Neural cell (in vitro differentiated cells): ENCODE data around the gene HHATL. TPM values are rescaled to one million over a fixed set of nuclear protein-coding genes. Genes with fewer than 3 reads are reported as not detected.

Experiments
- H2AFZ ChIP-seq: fragments of 200-600, 300-800 bp; sonication (generic), shearing (Covaris generic); 2 replicates; pipeline ENCODE4 v1.6.0; 2014; ENCODE audit warnings: low read depth, mild to moderate bottlenecking, antibody characterized with exemption, low read length, moderate library complexity
- H3F3A ChIP-seq: fragments of 200-600 bp; shearing (Covaris generic); 2 replicates; pipeline ENCODE4 v1.6.1; 2016; ENCODE audit warnings: mild to moderate bottlenecking, moderate library complexity, mixed read lengths, antibody characterized with exemption, low read length; ENCODE audit not compliant: insufficient read depth, poor library complexity, severe bottlenecking
- H3K27ac ChIP-seq: fragments of 200-600, 300-800 bp; sonication (generic), shearing (Covaris generic); 2 replicates; pipeline ENCODE4 v1.5.1; 2014; ENCODE audit warnings: mild to moderate bottlenecking, low read length, moderate library complexity
- H3K27me3 ChIP-seq: fragments of 300-800, 200-600 bp; sonication (generic), shearing (Covaris generic); 2 replicates; pipeline ENCODE4 v1.6.0; 2014; ENCODE audit warnings: mild to moderate bottlenecking, low read depth, low read length, moderate library complexity; ENCODE audit not compliant: insufficient read depth
- H3K36me3 ChIP-seq: fragments of 300-800, 200-600 bp; sonication (generic), shearing (Covaris generic); 2 replicates; pipeline ENCODE4 v1.5.1; 2014; ENCODE audit warnings: mild to moderate bottlenecking, antibody characterized with exemption, low read length, moderate library complexity; ENCODE audit not compliant: insufficient read depth
- H3K4me2 ChIP-seq: fragments of 300-800, 200-600 bp; sonication (generic), shearing (Covaris generic); 2 replicates; pipeline ENCODE4 v1.6.0; 2014; ENCODE audit warnings: mild to moderate bottlenecking, low read length
- H3K4me3 ChIP-seq: fragments of 300-800, 200-600 bp; sonication (generic), shearing (Covaris generic); 2 replicates; pipeline ENCODE4 v1.5.1; 2014; ENCODE audit warnings: mild to moderate bottlenecking, low read length, moderate library complexity
- H3K79me2 ChIP-seq: fragments of 200-600 bp; shearing (Covaris generic); replicated peaks from 2 replicates; pipeline ENCODE4 v1.6.0; 2014; ENCODE audit warnings: mild to moderate bottlenecking, low read length, moderate library complexity; ENCODE audit not compliant: insufficient read depth
- H3K9ac ChIP-seq: fragments of 300-800, 200-600 bp; sonication (generic), shearing (Covaris generic); 2 replicates; pipeline ENCODE4 v1.6.1; 2016; ENCODE audit warnings: mild to moderate bottlenecking, low read length, mixed read lengths
- H3K9me2 ChIP-seq: fragments of 200-600 bp; shearing (Covaris generic); 2 replicates; pipeline ENCODE4 v1.6.1; 2016; ENCODE audit warnings: mild to moderate bottlenecking, low read length, mixed read lengths; ENCODE audit not compliant: insufficient read depth
- H3K9me3 ChIP-seq: fragments of 200-600, 300-800 bp; sonication (generic), shearing (Covaris generic); 2 replicates; pipeline ENCODE4 v1.6.1; 2016; ENCODE audit warnings: mild to moderate bottlenecking, mixed run types, low read length, moderate library complexity, mixed read lengths
- H4K20me1 ChIP-seq: fragments of 200-600 bp; shearing (Covaris generic); 2 replicates; pipeline ENCODE4 v1.6.1; 2016; ENCODE audit warnings: mild to moderate bottlenecking, mixed run types; ENCODE audit not compliant: insufficient read depth
- CTCF ChIP-seq: fragments of 450-650 bp; IDR thresholded peaks from 2 replicates; pipeline ENCODE4 v1.5.1; 2014; ENCODE audit warnings: antibody characterized with exemption, mild to moderate bottlenecking, moderate library complexity; ENCODE audit not compliant: poor library complexity, severe bottlenecking
- EP300 ChIP-seq: fragments of 450-650 bp; conservative IDR thresholded peaks from 2 replicates; pipeline ENCODE4 v1.6.1; 2014; ENCODE audit warnings: antibody characterized with exemption, mild to moderate bottlenecking, moderate library complexity; ENCODE audit not compliant: poor library complexity, severe bottlenecking
- EZH2 ChIP-seq: fragments of 200-600, 300-800 bp; shearing (Covaris generic), sonication (generic); IDR thresholded peaks from 2 replicates; pipeline ENCODE4 v1.6.1; 2014; ENCODE audit warnings: antibody characterized with exemption, low read length, borderline replicate concordance, mild to moderate bottlenecking; ENCODE audit not compliant: insufficient read depth, poor library complexity, severe bottlenecking
- MXI1 ChIP-seq: fragments of 450-650 bp; conservative IDR thresholded peaks from 2 replicates; pipeline ENCODE4 v1.6.1; 2014; ENCODE audit warnings: antibody characterized with exemption, mild to moderate bottlenecking; ENCODE audit not compliant: poor library complexity, severe bottlenecking
- POLR2AphosphoS5 ChIP-seq: IDR thresholded peaks from 2 replicates; pipeline ENCODE4 v1.6.1; 2012
- RAD21 ChIP-seq: fragments of 450-650 bp; conservative IDR thresholded peaks from 2 replicates; pipeline ENCODE4 v1.6.1; 2014; ENCODE audit warnings: antibody characterized with exemption, mild to moderate bottlenecking, moderate library complexity
- REST ChIP-seq: IDR thresholded peaks from 2 replicates; pipeline ENCODE4 v1.6.1; 2012; ENCODE audit warnings: borderline replicate concordance
- SMC3 ChIP-seq: fragments of 450-650 bp; conservative IDR thresholded peaks from 2 replicates; pipeline ENCODE4 v1.6.1; 2014; ENCODE audit warnings: antibody characterized with exemption, mild to moderate bottlenecking, moderate library complexity; ENCODE audit not compliant: poor library complexity
- TAF1 ChIP-seq: IDR thresholded peaks from 2 replicates; pipeline ENCODE4 v1.6.1; 2012; ENCODE audit warnings: low read depth
- polyA plus RNA-seq: library from polyadenylated mRNA; depleted of rRNA; stranded (reverse); fragments of >200 nt; gene quantifications from 2 replicates; pipeline ENCODE4 v1.2.3, GENCODE V29; 2014

Gene HHATL
- polyA plus RNA-seq, 1 donor from 2014 or later, result not detected

GRCh38 chr3:42735019-42735418, 32.4 kb upstream of the HHATL start:
- no peaks in the 10 kb centered on the region for H3K79me2 ChIP-seq
- no peaks in the 10 kb centered on the region for H3F3A ChIP-seq
- H3K36me3 ChIP-seq, result no peaks in the 10 kb centered on the region
- H3K9me2 ChIP-seq, result no peaks in the 10 kb centered on the region
- no peak overlapping the region for H3K27ac ChIP-seq
- H3K4me2 ChIP-seq, result no peak overlapping the region
- no peak overlapping the region for H2AFZ ChIP-seq
- TF ChIP-seq EZH2, result no peak
- no peak for TF ChIP-seq RAD21
- no peak for TF ChIP-seq TAF1
- no peak for TF ChIP-seq MXI1
- no peak for TF ChIP-seq REST
- no peak for TF ChIP-seq POLR2AphosphoS5
- no peak for TF ChIP-seq SMC3
- no peak for TF ChIP-seq EP300
- no peak for TF ChIP-seq CTCF
- H3K9ac ChIP-seq, result no peak overlapping the region
- H4K20me1 ChIP-seq, result no peaks in the 10 kb centered on the region
- no peak overlapping the region for H3K4me3 ChIP-seq
- H3K9me3 ChIP-seq, result no peaks in the 10 kb centered on the region
- no peaks in the 10 kb centered on the region for H3K27me3 ChIP-seq

GRCh38 chr3:42734263-42734860, 31.8 kb upstream of the HHATL start:
- H3K9me3 ChIP-seq, result no peaks in the 10 kb centered on the region
- H3K27me3 ChIP-seq, result no peaks in the 10 kb centered on the region
- no peaks in the 10 kb centered on the region for H3K79me2 ChIP-seq
- H3F3A ChIP-seq, result no peaks in the 10 kb centered on the region
- TF ChIP-seq SMC3, result no peak
- no peak for TF ChIP-seq MXI1
- TF ChIP-seq EZH2, result no peak
- TF ChIP-seq REST, result no peak
- no peak for TF ChIP-seq EP300
- TF ChIP-seq RAD21, result no peak
- no peak for TF ChIP-seq CTCF
- no peak for TF ChIP-seq POLR2AphosphoS5
- TF ChIP-seq TAF1, result no peak
- no peaks in the 10 kb centered on the region for H3K9me2 ChIP-seq
- H3K9ac ChIP-seq, result no peak overlapping the region
- H4K20me1 ChIP-seq, result no peaks in the 10 kb centered on the region
- no peak overlapping the region for H3K4me2 ChIP-seq
- H3K36me3 ChIP-seq, result no peaks in the 10 kb centered on the region
- no peak overlapping the region for H2AFZ ChIP-seq
- H3K4me3 ChIP-seq, result no peak overlapping the region
- no peak overlapping the region for H3K27ac ChIP-seq
